ENCODE data around the gene TRIM38.
"Not testable (repeated sequence)": the region's sequence is repeated elsewhere in the genome, so short reads cannot be mapped to it uniquely, and the experiment has no call there.

The TRIM38 gene

GRCh38 chr6:25972128-25972527, 9.5 kb downstream of the TRIM38 start:
- DNase-seq (ENCODE audit: low spot score) = no peak

GRCh38 chr6:25972902-25973301, 10.3 kb downstream of the TRIM38 start:
- no peak for DNase-seq (ENCODE audit: low spot score)

- no peak for DNase-seq (ENCODE audit: low spot score)
Measured at GRCh38 chr6:25973923-25974555, 11.4 kb downstream of the TRIM38 start.

GRCh38 chr6:25975923-25976560, 13.4 kb downstream of the TRIM38 start:
- DNase-seq (ENCODE audit: low spot score) = no peak

GRCh38 chr6:25980935-25981334, 18.3 kb downstream of the TRIM38 start:
- DNase-seq (ENCODE audit: low spot score) = no peak

- no peak for DNase-seq (ENCODE audit: low spot score)
Measured at GRCh38 chr6:25981568-25982263, 19.1 kb downstream of the TRIM38 start.

GRCh38 chr6:25984265-25984664, 21.7 kb downstream of the TRIM38 start:
- DNase-seq (ENCODE audit: low spot score) = no peak

GRCh38 chr6:25987845-25988244, 25.2 kb downstream of the TRIM38 start:
- no peak for DNase-seq (ENCODE audit: low spot score)

- no peak for DNase-seq (ENCODE audit: low spot score)
Measured at GRCh38 chr6:25990172-25990873, 27.7 kb downstream of the TRIM38 start.

- DNase-seq (ENCODE audit: low spot score) = peak; percentile 90
Measured at GRCh38 chr6:25991785-25992412, 29.3 kb downstream of the TRIM38 start.

GRCh38 chr6:25992413-25993340, 30.1 kb downstream of the TRIM38 start:
- peak; percentile 96 for DNase-seq (ENCODE audit: low spot score)

GRCh38 chr6:25993341-25993684, 30.7 kb downstream of the TRIM38 start:
- DNase-seq (ENCODE audit: low spot score) = not testable (repeated sequence)

- DNase-seq (ENCODE audit: low spot score) = peak; percentile 28
Measured at GRCh38 chr6:25995507-25995906, 32.9 kb downstream of the TRIM38 start.

- no peak for DNase-seq (ENCODE audit: low spot score)
Measured at GRCh38 chr6:25997921-25998320, 35.3 kb downstream of the TRIM38 start.

- DNase-seq (ENCODE audit: low spot score) = no peak
Measured at GRCh38 chr6:25998379-25998778, 35.8 kb downstream of the TRIM38 start.

- not testable (repeated sequence) for DNase-seq (ENCODE audit: low spot score)
Measured at GRCh38 chr6:25999225-25999624, 36.6 kb downstream of the TRIM38 start.

GRCh38 chr6:26000366-26001144, 38.0 kb downstream of the TRIM38 start:
- DNase-seq (ENCODE audit: low spot score) = no peak

- peak; percentile 64 for DNase-seq (ENCODE audit: low spot score)
Measured at GRCh38 chr6:26003102-26003694, 40.6 kb downstream of the TRIM38 start.

GRCh38 chr6:26006086-26006939, 43.7 kb downstream of the TRIM38 start:
- DNase-seq (ENCODE audit: low spot score) = no peak

Data from NAMALWA (cell line).